Posterior cingulate gyrus (tissue), 11 donors: ENCODE measurements around the gene HM13.
"Not testable (repeated sequence)": the region's sequence is repeated elsewhere in the genome, so short reads cannot be mapped to it uniquely, and the experiment has no call there.

ENCODE experiments used
- DNase-seq, 10 donors: peaks; one replicate each; pipeline versions ENCODE4 v3.0.0 to v3.0.0-alpha.2; 2020 to 2021; ENCODE audit warnings: mixed read lengths in 3 of 10
- intact Hi-C: fragments of 100-400 bp; cut with DNase I; formaldehyde crosslinking; loops from one replicate; pipeline ENCODE4 v1.15.1; 2023

HM13 gene

GRCh38 chr20:31579245-31579644 is 65.0 kb downstream of the HM13 start:
- intact Hi-C loops, result no loop called here
- no peak for DNase-seq

- intact Hi-C loops, DNase-seq: not testable (repeated sequence)
These were observed 65.9 kb downstream of the HM13 start for GRCh38 chr20:31579941-31580651.

GRCh38 chr20:31580706-31581105 is 66.5 kb downstream of the HM13 start:
- DNase-seq, result no peak
- intact Hi-C loops, result no loop called here

GRCh38 chr20:31581391-31581790 is 67.1 kb downstream of the HM13 start:
- DNase-seq, result no peak

GRCh38 chr20:31587545-31588389 is 73.5 kb downstream of the HM13 start:
- intact Hi-C loops, result no loop called here
- peak in 4 of 10 donors; percentile 38 to 91 (median 68) for DNase-seq

More at GRCh38 chr20:31581391-31581790, 67.1 kb downstream of the HM13 start:
- intact Hi-C loops, result no loop called here

GRCh38 chr20:31590717-31591225 is 76.5 kb downstream of the HM13 start:
- intact Hi-C loops, result no loop called here
- DNase-seq, result no peak

- intact Hi-C loops, result no loop called here
- peak in 1 of 10 donors; percentile 76 for DNase-seq
These were observed 79.2 kb downstream of the HM13 start for GRCh38 chr20:31593221-31594001.

- DNase-seq, result no peak
- intact Hi-C loops, result no loop called here
These were observed 79.8 kb downstream of the HM13 start for GRCh38 chr20:31594002-31594557.

- intact Hi-C loops, result no loop called here
- DNase-seq, result no peak
These were observed 80.5 kb downstream of the HM13 start for GRCh38 chr20:31594558-31595379.

GRCh38 chr20:31595380-31595653 is 81.1 kb downstream of the HM13 start:
- no peak for DNase-seq
- intact Hi-C loops, result no loop called here

- peak in 2 of 10 donors; percentile 19 to 63 for DNase-seq
- intact Hi-C loops, result no loop called here
These were observed 81.6 kb downstream of the HM13 start for GRCh38 chr20:31595654-31596411.

- intact Hi-C loops, DNase-seq: not testable (repeated sequence)
These were observed 82.1 kb downstream of the HM13 start for GRCh38 chr20:31596412-31596715.

- intact Hi-C loops, result no loop called here
- no peak for DNase-seq
These were observed 82.7 kb downstream of the HM13 start for GRCh38 chr20:31596831-31597480.

GRCh38 chr20:31597481-31597855 is 83.2 kb downstream of the HM13 start:
- intact Hi-C loops, result no loop called here
- no peak for DNase-seq

- intact Hi-C loops, result no loop called here
- DNase-seq, result no peak
These were observed 88.2 kb downstream of the HM13 start for GRCh38 chr20:31602431-31602778.

- DNase-seq, result peak in 1 of 10 donors; percentile 39
- intact Hi-C loops, result no loop called here
These were observed 88.7 kb downstream of the HM13 start for GRCh38 chr20:31602779-31603441.

GRCh38 chr20:31603822-31604566 is 89.8 kb downstream of the HM13 start:
- peak; percentile 84 to 99 (median 92) for DNase-seq
- intact Hi-C loops, result no loop called here
